Transverse colon (tissue), 4 donors: ENCODE results near the gene GIMAP2. TPM values are rescaled to one million over a fixed set of nuclear protein-coding genes. Genes with fewer than 3 reads are reported as not detected.

Experiments
- total RNA-seq, 4 donors: library from RNA; depleted of rRNA; stranded (reverse); fragments of >200 nt; gene quantifications; one replicate each; pipeline ENCODE4 v1.1.0, GENCODE V29; 2016

Gene GIMAP2
- total RNA-seq, 4 donors from 2014 or later, result 4.5 to 16.2 TPM; not detected in 2

Other genes with a start within 250 kb of the GIMAP2 start
- gene GIMAP8, start 235.1 kb upstream of the GIMAP2 start, total RNA-seq, result 1 to 10 TPM; 1.5 to 4.3 (median 2.9) TPM
- gene GIMAP7, start 170.8 kb upstream of the GIMAP2 start, total RNA-seq, result 10 to 100 TPM in 1 of 4 donors, 1 to 10 TPM in 2, under 1 TPM in 1; 1.00 to 11.9 (median 6.1) TPM
- 10 to 100 TPM in 3 of 4 donors, 1 to 10 TPM in 1; 7.1 to 37.6 (median 15.7) TPM for gene GIMAP4, start 118.3 kb upstream of the GIMAP2 start, total RNA-seq
- 10 to 100 TPM in 1 of 4 donors, 1 to 10 TPM in 3; 2.2 to 11.7 (median 6.9) TPM for gene GIMAP6, start 53.3 kb upstream of the GIMAP2 start, total RNA-seq
- gene GIMAP1, start 30.9 kb downstream of the GIMAP2 start, total RNA-seq, result 1 to 10 TPM in 3 of 4 donors, under 1 TPM in 1; 0.40 to 3.0 (median 1.8) TPM
- gene GIMAP5, start 51.7 kb downstream of the GIMAP2 start, total RNA-seq, result 10 to 100 TPM in 2 of 4 donors, 1 to 10 TPM in 2; 2.6 to 15.7 (median 11.2) TPM
- 100 to 1,000 TPM in 3 of 4 donors, 10 to 100 TPM in 1; 30.4 to 369 (median 224) TPM for gene TMEM176B, start 114.7 kb downstream of the GIMAP2 start, total RNA-seq
- gene TMEM176A, start 115.1 kb downstream of the GIMAP2 start, total RNA-seq, result 100 to 1,000 TPM in 3 of 4 donors, 10 to 100 TPM in 1; 44.6 to 210 (median 171) TPM
- 100 to 1,000 TPM; 143 to 687 (median 427) TPM for gene AOC1, start 166.8 kb downstream of the GIMAP2 start, total RNA-seq